Epithelial cell of proximal tubule (primary cell): Measurements from ENCODE around the gene BEND7. TPM values are rescaled to one million over a fixed set of nuclear protein-coding genes. Genes with fewer than 3 reads are reported as not detected.
A peak's percentile ranks its signal among the peaks of the same experiment; 100 is the strongest.
"Not testable (repeated sequence)": the region's sequence is repeated elsewhere in the genome, so short reads cannot be mapped to it uniquely, and the experiment has no call there.

Source experiments
- DNase-seq: peaks from one replicate; pipeline ENCODE4 v3.0.0-alpha.2; 2011; ENCODE audit warnings: low read depth
- H3K4me3 ChIP-seq: 2 replicates; pipeline ENCODE4 v1.5.1; 2011; ENCODE audit warnings: low read depth, mild to moderate bottlenecking, low read length
- total RNA-seq: library from RNA; depleted of rRNA; stranded (reverse); fragments of >200 nt; gene quantifications from 2 replicates; pipeline ENCODE4 v1.2.3, GENCODE V29; 2015
- TF ChIP-seq, protein P1 (sequence below): conservative IDR thresholded peaks from 2 replicates; pipeline ENCODE4 v1.5.1; 2012; ENCODE audit warnings: low read depth, mild to moderate bottlenecking, low read length

The BEND7 gene
- total RNA-seq, 1 donor from 2014 or later: 41.4 TPM

DNA sequence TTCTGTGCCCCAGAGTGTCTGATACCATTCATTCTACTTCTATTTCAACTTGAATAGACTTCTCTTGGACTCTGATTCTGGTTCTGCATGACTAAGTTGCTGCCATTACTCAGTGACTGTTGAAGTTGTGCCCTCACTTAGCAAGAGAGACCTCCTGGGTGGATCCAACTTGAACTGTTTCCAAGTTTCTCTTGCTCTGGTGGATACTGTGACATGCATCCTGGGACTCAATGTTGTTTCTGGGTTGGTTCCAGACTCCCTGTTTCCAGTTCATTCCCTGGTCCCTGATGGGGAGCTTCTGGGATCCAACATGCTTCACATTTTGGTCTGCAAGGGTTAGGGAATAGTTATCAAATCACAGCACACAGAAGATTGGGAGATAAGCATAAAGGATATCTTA is 31.8 kb upstream of the BEND7 start:
- TF ChIP-seq, protein P1, sequence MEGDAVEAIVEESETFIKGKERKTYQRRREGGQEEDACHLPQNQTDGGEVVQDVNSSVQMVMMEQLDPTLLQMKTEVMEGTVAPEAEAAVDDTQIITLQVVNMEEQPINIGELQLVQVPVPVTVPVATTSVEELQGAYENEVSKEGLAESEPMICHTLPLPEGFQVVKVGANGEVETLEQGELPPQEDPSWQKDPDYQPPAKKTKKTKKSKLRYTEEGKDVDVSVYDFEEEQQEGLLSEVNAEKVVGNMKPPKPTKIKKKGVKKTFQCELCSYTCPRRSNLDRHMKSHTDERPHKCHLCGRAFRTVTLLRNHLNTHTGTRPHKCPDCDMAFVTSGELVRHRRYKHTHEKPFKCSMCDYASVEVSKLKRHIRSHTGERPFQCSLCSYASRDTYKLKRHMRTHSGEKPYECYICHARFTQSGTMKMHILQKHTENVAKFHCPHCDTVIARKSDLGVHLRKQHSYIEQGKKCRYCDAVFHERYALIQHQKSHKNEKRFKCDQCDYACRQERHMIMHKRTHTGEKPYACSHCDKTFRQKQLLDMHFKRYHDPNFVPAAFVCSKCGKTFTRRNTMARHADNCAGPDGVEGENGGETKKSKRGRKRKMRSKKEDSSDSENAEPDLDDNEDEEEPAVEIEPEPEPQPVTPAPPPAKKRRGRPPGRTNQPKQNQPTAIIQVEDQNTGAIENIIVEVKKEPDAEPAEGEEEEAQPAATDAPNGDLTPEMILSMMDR: no peak
- H3K4me3 ChIP-seq: no peak overlapping the region
- peak; percentile 90 for DNase-seq

- no peak for DNase-seq
- no peak overlapping the region for H3K4me3 ChIP-seq
- TF ChIP-seq, protein P1: no peak
Observed at GRCh38 chr10:13559124-13559700, 30.4 kb upstream of the BEND7 start.

DNA sequence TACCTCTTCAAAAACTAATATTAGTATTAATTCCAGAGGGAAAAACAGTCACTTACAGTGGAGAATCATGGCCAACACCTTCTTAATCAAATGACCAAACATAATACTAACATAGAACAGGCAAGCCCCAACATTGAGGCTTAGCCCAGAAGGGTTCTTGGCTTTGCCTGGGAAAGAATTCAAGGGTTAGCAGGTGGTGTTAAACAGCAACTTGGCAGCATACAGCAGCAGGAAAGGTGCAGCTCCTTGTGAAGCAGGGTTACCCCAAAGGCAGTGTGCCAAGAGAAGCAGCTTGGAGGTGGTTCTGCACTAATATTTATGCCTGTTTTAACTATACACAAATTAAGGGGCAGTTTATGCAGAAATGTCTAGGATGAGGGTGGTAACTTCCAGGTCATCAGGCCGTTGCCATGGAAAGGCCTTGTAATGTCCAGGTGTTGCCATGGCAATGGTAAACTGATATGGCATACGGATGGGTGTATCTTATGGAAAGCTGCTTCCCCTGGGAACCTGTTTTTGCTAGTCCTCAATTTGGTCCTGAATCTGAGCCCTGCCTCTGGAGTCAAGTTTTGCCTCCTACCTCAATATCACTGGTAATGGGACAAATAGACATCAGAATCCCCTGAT is 27.2 kb upstream of the BEND7 start:
- DNase-seq: no peak
- TF ChIP-seq, protein P1: no peak
- H3K4me3 ChIP-seq: no peak overlapping the region

DNA sequence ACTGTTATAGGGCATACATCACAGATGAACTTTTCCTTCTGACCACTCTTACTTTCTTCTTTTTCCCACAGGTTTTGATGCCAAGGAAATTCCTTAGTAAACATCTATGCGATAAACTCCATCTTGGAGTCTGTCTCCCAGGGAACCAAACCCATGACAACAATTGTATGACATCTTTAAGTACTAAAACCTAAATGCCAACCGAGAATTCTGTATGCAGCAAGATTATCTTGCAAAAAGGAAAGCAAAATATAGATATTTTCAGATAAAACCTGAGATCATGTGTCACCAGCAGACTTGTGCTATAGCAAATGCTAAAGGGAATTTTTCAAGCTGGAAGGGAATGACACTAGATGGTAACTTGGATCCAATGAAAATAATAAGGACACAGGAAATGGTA is 22.0 kb upstream of the BEND7 start:
- TF ChIP-seq, protein P1: no peak
- no peak for DNase-seq
- no peak overlapping the region for H3K4me3 ChIP-seq

DNA sequence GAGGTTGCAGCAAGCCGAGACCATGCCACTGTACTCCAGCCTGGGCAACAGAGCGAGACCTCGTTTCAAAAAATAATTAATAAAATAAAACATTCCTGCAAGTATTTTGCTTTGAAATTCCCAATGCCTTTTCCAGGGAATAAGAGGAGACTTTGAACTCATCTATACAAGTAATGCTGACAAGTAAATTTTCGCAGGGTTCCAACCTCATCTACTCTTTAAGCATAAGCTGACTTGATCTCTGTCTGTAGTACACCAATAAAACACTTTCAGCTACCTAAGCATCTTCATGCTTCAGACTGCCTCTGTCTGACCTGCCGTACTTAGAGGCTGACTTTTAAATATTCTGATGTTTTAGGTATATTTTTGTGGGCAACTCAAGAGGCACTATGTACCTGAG is 13.7 kb upstream of the BEND7 start:
- no peak for DNase-seq
- H3K4me3 ChIP-seq: no peak overlapping the region
- TF ChIP-seq, protein P1: no peak

GRCh38 chr10:13537985-13538384 is 9.2 kb upstream of the BEND7 start:
- not testable (repeated sequence) for DNase-seq, H3K4me3 ChIP-seq

DNA sequence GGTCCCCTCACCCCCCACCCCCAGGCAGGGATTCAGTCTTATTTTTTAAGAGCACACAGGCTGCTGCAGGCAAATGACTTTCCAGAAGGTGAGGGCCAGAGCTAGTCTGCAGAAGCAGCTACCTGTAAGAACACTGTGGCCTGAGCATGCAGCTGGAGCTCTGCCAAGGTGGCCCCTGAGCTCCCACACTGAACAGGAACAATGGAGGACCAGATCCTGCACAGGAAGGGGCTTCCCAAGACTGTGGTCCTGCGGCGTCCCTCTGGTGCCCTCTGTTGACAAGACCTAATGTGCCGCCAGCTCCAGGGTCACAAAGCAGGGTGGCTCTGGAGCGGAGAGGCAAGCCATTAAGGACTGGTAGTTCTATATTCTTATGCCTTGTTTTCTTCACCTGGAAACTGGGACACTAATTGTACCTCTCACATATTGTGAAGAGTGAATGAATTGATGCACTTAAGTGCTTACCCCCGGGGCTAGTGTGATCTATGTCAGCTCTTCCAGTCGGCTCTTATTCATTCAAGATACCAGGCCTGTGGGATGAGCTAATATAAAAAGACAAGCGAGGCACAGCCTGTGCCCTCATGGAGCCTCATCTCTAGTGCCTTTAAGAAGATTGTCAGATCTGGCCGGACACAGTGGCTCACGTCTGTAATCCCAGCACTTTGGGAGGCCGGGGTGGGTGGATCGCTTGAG is 8.0 kb upstream of the BEND7 start:
- DNase-seq: no peak
- no peak overlapping the region for H3K4me3 ChIP-seq
- TF ChIP-seq, protein P1: peak; percentile 76
